Stimulated activated memory B cell treated with anti-CD40 and anti-IgM and Interleukin-4, amounts not matched to agents 10 μg/mL and 1 μg/mL and 100 μg/mL, for 72 hours (primary cell): ENCODE results near the gene VSIG2.

Source experiments
- ATAC-seq: fragments of 150-1000 bp; cut with Tn5 transposase; 2 replicates; pipeline ENCODE4 v1.10.0; 2021
- H3K27ac Mint-ChIP-seq: one replicate; pipeline ENCODE4 v1.8.0; 2022; ENCODE audit warnings: mild to moderate bottlenecking, mixed read lengths
- H3K27me3 Mint-ChIP-seq: one replicate; pipeline ENCODE4 v1.8.0; 2022; ENCODE audit warnings: mixed read lengths
- H3K36me3 Mint-ChIP-seq: one replicate; pipeline ENCODE4 v1.8.0; 2022; ENCODE audit warnings: mixed read lengths
- H3K4me1 Mint-ChIP-seq: one replicate; pipeline ENCODE4 v1.8.0; 2022; ENCODE audit warnings: mixed read lengths
- H3K4me3 Mint-ChIP-seq: one replicate; pipeline ENCODE4 v1.8.0; 2022; ENCODE audit warnings: mild to moderate bottlenecking, moderate library complexity, mixed read lengths
- H3K9me3 Mint-ChIP-seq: one replicate; pipeline ENCODE4 v1.8.0; 2022; ENCODE audit warnings: mixed read lengths

VSIG2 gene

GRCh38 chr11:124758355-124759265 is 6.6 kb upstream of the VSIG2 start:
- Mint-ChIP-seq H3K9me3 (no peaks in the 10 kb centered on the region), H3K4me3 (peak overlapping the region; percentile 72), H3K36me3 (no peaks in the 10 kb centered on the region), H3K27ac (peak overlapping the region; percentile 19), H3K27me3 (peaks cover 62% of the 10 kb centered on the region), H3K4me1 (peaks cover 50% of the 10 kb centered on the region)
- ATAC-seq: peak; percentile 76

- H3K27me3 Mint-ChIP-seq: peaks cover 62% of the 10 kb centered on the region
- no peaks in the 10 kb centered on the region for H3K9me3 Mint-ChIP-seq
- H3K4me1 Mint-ChIP-seq: peaks cover 41% of the 10 kb centered on the region
- no peak overlapping the region for H3K4me3 Mint-ChIP-seq
- H3K27ac Mint-ChIP-seq: no peak overlapping the region
- ATAC-seq: no peak
- no peaks in the 10 kb centered on the region for H3K36me3 Mint-ChIP-seq
Observed at GRCh38 chr11:124757320-124757719, 5.3 kb upstream of the VSIG2 start.

GRCh38 chr11:124756753-124757227 is 4.7 kb upstream of the VSIG2 start:
- H3K27me3 Mint-ChIP-seq: peaks cover 61% of the 10 kb centered on the region
- no peaks in the 10 kb centered on the region for H3K9me3 Mint-ChIP-seq
- no peak overlapping the region for H3K4me3 Mint-ChIP-seq
- H3K4me1 Mint-ChIP-seq: peaks cover 39% of the 10 kb centered on the region
- H3K36me3 Mint-ChIP-seq: no peaks in the 10 kb centered on the region
- H3K27ac Mint-ChIP-seq: no peak overlapping the region
- ATAC-seq: no peak

GRCh38 chr11:124756033-124756752 is 4.1 kb upstream of the VSIG2 start:
- Mint-ChIP-seq H3K36me3 (no peaks in the 10 kb centered on the region), H3K4me3 (no peak overlapping the region), H3K9me3 (no peaks in the 10 kb centered on the region), H3K27me3 (peaks cover 55% of the 10 kb centered on the region), H3K4me1 (peaks cover 33% of the 10 kb centered on the region), H3K27ac (no peak overlapping the region)
- ATAC-seq: no peak

GRCh38 chr11:124754710-124755109 is 2.7 kb upstream of the VSIG2 start:
- no peak overlapping the region for H3K4me3 Mint-ChIP-seq
- ATAC-seq: no peak
- H3K36me3 Mint-ChIP-seq: no peaks in the 10 kb centered on the region
- H3K4me1 Mint-ChIP-seq: peaks cover 29% of the 10 kb centered on the region
- peaks cover 40% of the 10 kb centered on the region for H3K27me3 Mint-ChIP-seq
- H3K9me3 Mint-ChIP-seq: no peaks in the 10 kb centered on the region
- H3K27ac Mint-ChIP-seq: no peak overlapping the region

GRCh38 chr11:124754309-124754708 is 2.3 kb upstream of the VSIG2 start:
- Mint-ChIP-seq H3K27me3 (peaks cover 36% of the 10 kb centered on the region), H3K4me3 (no peak overlapping the region), H3K36me3 (no peaks in the 10 kb centered on the region), H3K9me3 (no peaks in the 10 kb centered on the region), H3K27ac (no peak overlapping the region), H3K4me1 (peaks cover 29% of the 10 kb centered on the region)
- ATAC-seq: no peak

GRCh38 chr11:124753624-124754023 is 1.6 kb upstream of the VSIG2 start:
- H3K4me3 Mint-ChIP-seq: no peak overlapping the region

GRCh38 chr11:124753205-124753604 is 1.1 kb upstream of the VSIG2 start:
- Mint-ChIP-seq H3K9me3 (no peaks in the 10 kb centered on the region), H3K4me1 (peaks cover 29% of the 10 kb centered on the region), H3K27ac (no peak overlapping the region), H3K4me3 (no peak overlapping the region), H3K27me3 (peaks cover 25% of the 10 kb centered on the region), H3K36me3 (no peaks in the 10 kb centered on the region)
- ATAC-seq: no peak

More at GRCh38 chr11:124753624-124754023, 1.6 kb upstream of the VSIG2 start:
- Mint-ChIP-seq H3K9me3 (no peaks in the 10 kb centered on the region), H3K27ac (no peak overlapping the region), H3K4me1 (peaks cover 29% of the 10 kb centered on the region), H3K27me3 (peaks cover 29% of the 10 kb centered on the region), H3K36me3 (no peaks in the 10 kb centered on the region)
- ATAC-seq: no peak

- no peaks in the 10 kb centered on the region for H3K9me3 Mint-ChIP-seq
- peaks cover 27% of the 10 kb centered on the region for H3K4me1 Mint-ChIP-seq
- H3K4me3 Mint-ChIP-seq: no peak overlapping the region
- peaks cover 19% of the 10 kb centered on the region for H3K27me3 Mint-ChIP-seq
- no peaks in the 10 kb centered on the region for H3K36me3 Mint-ChIP-seq
- H3K27ac Mint-ChIP-seq: no peak overlapping the region
- ATAC-seq: no peak
Observed at GRCh38 chr11:124752471-124753102, 532 bp upstream of the VSIG2 start.

- Mint-ChIP-seq H3K27me3 (peaks cover 7% of the 10 kb centered on the region), H3K4me3 (no peak overlapping the region), H3K36me3 (no peaks in the 10 kb centered on the region), H3K9me3 (no peaks in the 10 kb centered on the region), H3K4me1 (peaks cover 32% of the 10 kb centered on the region), H3K27ac (no peak overlapping the region)
- ATAC-seq: no peak
Observed at GRCh38 chr11:124751391-124751740, 689 bp downstream of the VSIG2 start.

GRCh38 chr11:124749912-124750311 is 2.1 kb downstream of the VSIG2 start:
- peaks cover 34% of the 10 kb centered on the region for H3K4me1 Mint-ChIP-seq
- H3K4me3 Mint-ChIP-seq: no peak overlapping the region
- no peaks in the 10 kb centered on the region for H3K27me3 Mint-ChIP-seq
- H3K36me3 Mint-ChIP-seq: no peaks in the 10 kb centered on the region
- no peak overlapping the region for H3K27ac Mint-ChIP-seq
- H3K9me3 Mint-ChIP-seq: no peaks in the 10 kb centered on the region
- ATAC-seq: no peak

- no peak overlapping the region for H3K27ac Mint-ChIP-seq
- peaks cover 34% of the 10 kb centered on the region for H3K4me1 Mint-ChIP-seq
- no peaks in the 10 kb centered on the region for H3K9me3 Mint-ChIP-seq
- no peaks in the 10 kb centered on the region for H3K36me3 Mint-ChIP-seq
- ATAC-seq: no peak
- no peak overlapping the region for H3K4me3 Mint-ChIP-seq
- no peaks in the 10 kb centered on the region for H3K27me3 Mint-ChIP-seq
Observed at GRCh38 chr11:124748481-124749343, 3.3 kb downstream of the VSIG2 start.

- Mint-ChIP-seq H3K27ac (no peak overlapping the region), H3K27me3 (no peaks in the 10 kb centered on the region), H3K9me3 (no peaks in the 10 kb centered on the region), H3K36me3 (no peaks in the 10 kb centered on the region), H3K4me1 (peaks cover 34% of the 10 kb centered on the region), H3K4me3 (no peak overlapping the region)
- ATAC-seq: no peak
Observed at GRCh38 chr11:124748100-124748418, 4.0 kb downstream of the VSIG2 start.

- no peak for ATAC-seq
- Mint-ChIP-seq H3K4me1 (peaks cover 34% of the 10 kb centered on the region), H3K27ac (no peak overlapping the region), H3K9me3 (no peaks in the 10 kb centered on the region), H3K27me3 (no peaks in the 10 kb centered on the region), H3K4me3 (peak overlapping the region; percentile 93), H3K36me3 (no peaks in the 10 kb centered on the region)
Observed at GRCh38 chr11:124747406-124748099, 4.5 kb downstream of the VSIG2 start.
